CD4-positive, alpha-beta T cell treated with Interleukin-15 for 4 hours (primary cell): Measurements from ENCODE around the gene FFAR1.
"Not testable (repeated sequence)": the region's sequence is repeated elsewhere in the genome, so short reads cannot be mapped to it uniquely, and the experiment has no call there.

Experiments
- DNase-seq: peaks from one replicate; pipeline ENCODE4 v3.0.0-alpha.2; 2020; ENCODE audit warnings: low spot score

Gene FFAR1

GRCh38 chr19:35341565-35342225 lies 6.0 kb upstream of the FFAR1 start:
- DNase-seq = no peak

DNA sequence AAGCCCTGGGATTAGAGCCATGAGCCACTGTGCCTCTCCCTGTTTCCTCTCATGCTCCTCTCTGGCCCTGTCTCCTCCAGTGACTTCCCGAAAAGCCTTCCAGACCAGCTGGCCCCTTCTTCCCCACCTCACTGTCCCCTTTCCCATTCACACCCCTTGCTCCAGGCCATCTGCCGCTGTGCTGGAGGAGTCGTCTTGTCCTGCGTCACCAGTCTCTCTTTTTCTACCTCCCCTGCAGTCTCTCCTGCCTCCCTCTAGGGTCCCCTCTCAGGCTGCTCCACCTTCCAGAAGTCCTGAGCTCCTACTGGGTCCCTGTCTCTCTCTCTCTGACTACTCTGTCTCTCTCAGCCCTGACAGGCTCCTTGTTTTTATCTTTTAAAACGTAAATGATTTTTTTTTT lies 5.3 kb upstream of the FFAR1 start:
- no peak for DNase-seq

DNA sequence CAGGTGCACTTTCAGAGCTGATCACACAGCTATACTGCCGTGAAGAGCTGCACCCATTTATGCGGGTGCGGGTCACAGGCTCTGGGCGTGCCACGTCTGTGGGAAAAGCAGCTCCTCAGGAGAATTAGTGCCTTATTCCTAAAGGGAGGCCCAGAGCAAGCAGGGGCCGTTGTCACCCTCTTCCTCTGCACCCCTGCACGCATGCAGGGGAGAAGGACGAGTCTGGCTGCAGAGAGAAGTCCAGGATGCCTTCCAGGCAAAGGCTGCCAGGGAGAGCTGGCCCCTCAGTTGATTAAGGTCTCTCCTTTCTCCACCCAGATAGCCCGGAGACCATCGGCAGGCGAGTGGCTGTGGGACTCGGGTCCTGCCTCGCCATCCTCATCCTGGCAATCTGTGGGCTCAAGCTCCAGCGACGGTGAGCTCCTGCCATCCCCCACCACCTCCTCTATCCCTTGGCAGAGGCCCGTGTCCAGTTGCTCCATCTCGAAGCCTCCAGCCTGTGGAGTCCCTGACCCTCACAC lies 3.1 kb upstream of the FFAR1 start:
- no peak for DNase-seq

GRCh38 chr19:35345671-35346111 lies 2.0 kb upstream of the FFAR1 start:
- DNase-seq = no peak

DNA sequence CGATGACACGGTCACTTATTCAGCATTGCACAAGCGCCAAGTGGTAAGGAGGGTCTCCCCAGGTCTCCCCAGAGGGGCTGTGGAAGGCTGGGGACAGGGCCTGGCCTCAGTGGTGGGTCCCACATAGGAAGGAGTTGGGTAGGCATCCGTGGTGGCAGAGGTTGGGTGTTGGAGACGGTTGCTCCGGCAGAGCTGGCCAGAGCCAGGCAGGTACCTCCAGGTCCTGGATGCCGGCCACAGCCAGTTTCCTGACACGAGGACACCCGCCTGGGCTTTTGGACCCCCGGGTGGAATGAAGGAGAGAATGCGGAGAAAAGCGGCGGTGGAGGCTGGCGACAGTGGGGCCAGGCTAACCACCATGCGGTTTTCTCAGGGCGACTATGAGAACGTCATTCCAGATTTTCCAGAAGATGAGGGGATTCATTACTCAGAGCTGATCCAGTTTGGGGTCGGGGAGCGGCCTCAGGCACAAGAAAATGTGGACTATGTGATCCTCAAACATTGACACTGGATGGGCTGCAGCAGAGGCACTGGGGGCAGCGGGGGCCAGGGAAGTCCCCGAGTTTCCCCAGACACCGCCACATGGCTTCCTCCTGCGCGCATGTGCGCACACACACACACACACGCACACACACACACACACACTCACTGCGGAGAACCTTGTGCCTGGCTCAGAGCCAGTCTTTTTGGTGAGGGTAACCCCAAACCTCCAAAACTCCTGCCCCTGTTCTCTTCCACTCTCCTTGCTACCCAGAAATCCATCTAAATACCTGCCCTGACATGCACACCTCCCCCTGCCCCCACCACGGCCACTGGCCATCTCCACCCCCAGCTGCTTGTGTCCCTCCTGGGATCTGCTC lies 1.3 kb upstream of the FFAR1 start:
- DNase-seq = peak; percentile 74

DNA sequence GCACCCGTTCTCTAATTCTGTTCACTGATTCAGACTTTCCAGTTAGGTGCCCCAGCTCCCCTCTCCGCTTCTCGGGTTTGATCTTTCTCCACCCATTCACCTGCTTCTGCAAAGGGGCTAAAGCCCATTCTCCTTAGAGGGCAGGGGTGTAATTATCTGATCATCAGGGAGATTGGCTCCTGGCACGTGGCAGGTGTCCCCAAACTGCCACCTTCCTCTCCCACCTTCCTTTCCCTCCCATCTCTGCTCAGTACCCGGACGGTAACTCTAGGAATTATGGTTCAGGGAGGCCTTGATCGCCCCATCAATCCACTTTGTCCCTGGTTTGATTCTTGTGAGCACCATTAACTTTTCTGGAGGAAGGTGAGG lies 212 bp downstream of the FFAR1 start:
- DNase-seq = no peak

GRCh38 chr19:35348911-35349611 lies 1.4 kb downstream of the FFAR1 start:
- no peak for DNase-seq

GRCh38 chr19:35349614-35350521 lies 2.2 kb downstream of the FFAR1 start:
- no peak for DNase-seq

DNA sequence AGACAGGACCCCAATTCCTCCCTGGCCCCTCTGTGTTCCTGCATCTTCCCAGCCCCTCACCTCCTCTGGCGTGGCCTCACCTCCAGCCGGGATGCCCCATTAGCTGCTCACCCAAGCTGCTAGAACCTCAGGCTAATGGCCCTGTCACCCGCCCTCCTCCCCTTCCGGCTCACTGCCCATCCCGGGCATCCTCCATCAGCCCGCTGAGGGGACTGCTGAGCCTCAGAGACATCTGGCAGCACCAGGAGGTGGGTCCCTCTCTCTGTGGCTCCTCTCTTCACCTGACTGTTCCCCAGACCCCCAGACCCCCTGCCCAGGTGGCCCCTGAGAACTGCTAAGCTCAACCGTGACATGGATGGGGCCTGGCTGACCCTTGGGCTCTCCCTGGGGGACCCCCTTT lies 2.9 kb downstream of the FFAR1 start:
- DNase-seq = no peak

- no peak for DNase-seq
Measured at GRCh38 chr19:35351411-35352176, 3.9 kb downstream of the FFAR1 start.

- no peak for DNase-seq
Measured at GRCh38 chr19:35352177-35352447, 4.4 kb downstream of the FFAR1 start.

DNA sequence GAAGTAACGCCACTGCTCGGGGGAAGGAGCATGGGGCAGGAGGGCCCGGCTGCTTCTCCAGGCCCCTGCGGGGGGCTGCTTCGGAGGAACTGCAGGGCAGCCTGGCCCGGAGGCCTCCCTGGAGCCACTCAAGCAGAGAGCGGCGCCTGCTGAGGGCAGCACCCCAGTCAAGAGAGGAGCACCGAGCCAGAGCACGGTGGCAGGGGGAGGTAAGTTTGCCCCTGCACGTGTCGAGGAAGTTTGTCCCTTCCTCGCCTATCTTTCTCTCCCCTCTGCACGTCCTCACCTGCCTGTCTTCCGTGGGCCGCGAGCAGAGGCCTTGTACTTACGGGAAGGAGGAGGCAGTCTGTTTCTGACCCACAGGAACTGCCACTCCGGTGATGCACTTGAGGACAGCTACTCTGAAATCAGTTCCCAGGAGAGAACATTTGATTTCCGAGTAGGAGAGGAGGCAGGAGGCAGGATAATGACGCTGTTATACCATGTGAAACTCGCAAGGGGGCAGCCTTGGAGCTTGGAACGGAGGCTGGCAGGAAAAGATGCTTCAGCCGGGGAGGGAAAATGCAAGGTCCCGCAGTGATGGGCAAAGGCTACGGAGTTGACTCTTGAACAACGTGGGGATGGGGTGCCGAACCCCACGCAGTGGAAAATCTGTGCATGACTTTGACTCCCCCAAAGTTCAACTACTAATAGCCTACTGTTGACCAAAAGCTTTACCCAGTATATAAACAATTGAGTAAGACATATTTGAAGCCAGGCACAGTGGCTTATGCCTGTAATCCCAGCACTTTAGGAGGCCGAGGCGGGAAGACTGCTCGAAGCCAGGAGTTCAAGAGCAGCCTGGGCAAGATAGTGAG lies 5.0 kb downstream of the FFAR1 start:
- DNase-seq = peak; percentile 75

DNA sequence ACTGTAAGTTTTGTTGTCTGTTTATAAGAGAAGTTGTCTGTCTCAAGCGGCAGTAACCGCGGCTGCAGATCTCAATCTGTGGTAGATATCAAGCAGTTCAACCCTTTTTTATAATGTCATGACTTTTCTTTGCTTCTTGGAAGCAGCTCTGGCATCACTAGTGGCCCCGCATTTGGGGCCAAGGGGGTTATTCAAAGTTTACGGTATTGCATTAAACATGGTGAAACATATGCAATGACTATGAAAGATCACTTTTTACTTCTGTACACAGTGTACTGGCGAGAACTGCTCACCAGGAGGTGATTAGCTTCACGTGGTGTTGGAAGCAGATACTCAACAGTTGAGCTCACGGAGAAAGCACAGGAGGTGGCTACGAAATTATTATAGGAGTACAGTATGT lies 5.9 kb downstream of the FFAR1 start:
- DNase-seq = no peak

GRCh38 chr19:35354898-35355297 lies 7.2 kb downstream of the FFAR1 start:
- no peak for DNase-seq

DNA sequence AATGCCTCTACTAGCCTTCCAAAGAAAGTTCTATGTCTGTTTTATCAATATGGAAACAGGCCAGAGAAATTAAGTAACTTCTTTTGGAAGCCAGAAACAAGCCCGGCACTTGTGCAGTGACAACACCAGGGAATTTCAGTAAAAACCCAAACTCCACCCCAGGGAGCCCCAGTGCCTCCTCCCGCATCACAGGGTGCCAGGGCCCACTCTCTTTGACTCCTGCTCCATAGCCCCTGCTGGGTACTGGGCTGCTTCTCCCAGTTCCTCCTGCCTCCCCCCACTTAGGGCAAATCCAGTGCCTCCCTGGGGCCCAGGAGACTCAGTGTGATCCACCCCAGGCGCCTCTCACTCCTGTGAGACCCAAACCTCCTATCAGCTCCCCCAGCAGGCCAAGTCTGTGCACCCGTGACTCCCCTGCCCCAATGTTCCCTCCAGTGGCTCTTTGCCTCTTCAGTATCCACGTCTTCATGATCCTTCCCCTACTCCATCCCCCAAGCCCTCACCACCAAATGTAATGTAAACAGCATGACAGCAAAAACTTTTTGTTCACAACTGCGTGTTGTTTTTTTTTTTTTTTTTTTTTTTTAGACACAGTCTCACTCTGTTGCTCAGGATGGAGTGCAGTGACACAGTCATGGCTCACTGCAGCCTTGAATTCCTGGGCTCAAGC lies 8.2 kb downstream of the FFAR1 start:
- no peak for DNase-seq

- no peak for DNase-seq
Measured at GRCh38 chr19:35357867-35358573, 10.3 kb downstream of the FFAR1 start, which contains the start of gene FFAR3. Gene FFAR3 (plus strand): TSS chr19:35358460. CDS start chr19:35358891, 431 bp downstream.

- DNase-seq = not testable (repeated sequence)
Measured at GRCh38 chr19:35358834-35359233, 11.1 kb downstream of the FFAR1 start.

DNA sequence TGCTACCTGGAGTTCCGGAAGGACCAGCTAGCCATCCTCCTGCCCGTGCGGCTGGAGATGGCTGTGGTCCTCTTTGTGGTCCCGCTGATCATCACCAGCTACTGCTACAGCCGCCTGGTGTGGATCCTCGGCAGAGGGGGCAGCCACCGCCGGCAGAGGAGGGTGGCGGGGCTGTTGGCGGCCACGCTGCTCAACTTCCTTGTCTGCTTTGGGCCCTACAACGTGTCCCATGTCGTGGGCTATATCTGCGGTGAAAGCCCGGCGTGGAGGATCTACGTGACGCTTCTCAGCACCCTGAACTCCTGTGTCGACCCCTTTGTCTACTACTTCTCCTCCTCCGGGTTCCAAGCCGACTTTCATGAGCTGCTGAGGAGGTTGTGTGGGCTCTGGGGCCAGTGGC lies 11.7 kb downstream of the FFAR1 start:
- DNase-seq = not testable (repeated sequence)

GRCh38 chr19:35360081-35360480 lies 12.4 kb downstream of the FFAR1 start:
- DNase-seq = not testable (repeated sequence)
